GM18868 (cell line): ENCODE measurements around the gene GATAD2B.
A peak's percentile ranks its signal among the peaks of the same experiment; 100 is the strongest.

Experiments used
- ATAC-seq: cut with Tn5 transposase; IDR thresholded peaks from one replicate; pipeline ENCODE4 v1.9.1; 2021; ENCODE audit warnings: mild to moderate bottlenecking, moderate library complexity; ENCODE audit not compliant: unreplicated experiment

Gene GATAD2B

GRCh38 chr1:153799566-153800465 is 123.0 kb downstream of the GATAD2B start:
- ATAC-seq: no peak

- no peak for ATAC-seq
Measured at GRCh38 chr1:153799016-153799415, 123.8 kb downstream of the GATAD2B start.

- no peak for ATAC-seq
Measured at GRCh38 chr1:153798468-153798780, 124.3 kb downstream of the GATAD2B start.

GRCh38 chr1:153796786-153797659 is 125.7 kb downstream of the GATAD2B start:
- ATAC-seq: peak; percentile 65

- ATAC-seq: no peak
Measured at GRCh38 chr1:153795934-153796785, 126.6 kb downstream of the GATAD2B start.

- no peak for ATAC-seq
Measured at GRCh38 chr1:153795330-153795837, 127.4 kb downstream of the GATAD2B start.

- ATAC-seq: no peak
Measured at GRCh38 chr1:153794624-153795329, 128.0 kb downstream of the GATAD2B start.

GRCh38 chr1:153793973-153794615 is 128.7 kb downstream of the GATAD2B start:
- no peak for ATAC-seq

GRCh38 chr1:153793261-153793972 is 129.4 kb downstream of the GATAD2B start:
- ATAC-seq: no peak

- no peak for ATAC-seq
Measured at GRCh38 chr1:153792631-153793041, 130.1 kb downstream of the GATAD2B start.

GRCh38 chr1:153791648-153792253 is 131.0 kb downstream of the GATAD2B start:
- peak; percentile 11 for ATAC-seq

GRCh38 chr1:153790966-153791647 is 131.7 kb downstream of the GATAD2B start:
- peak; percentile 86 for ATAC-seq

- ATAC-seq: peak; percentile 9
Measured at GRCh38 chr1:153790313-153790965, 132.3 kb downstream of the GATAD2B start.

GRCh38 chr1:153789478-153790034 is 133.2 kb downstream of the GATAD2B start:
- ATAC-seq: no peak

- ATAC-seq: no peak
Measured at GRCh38 chr1:153786038-153786790, 136.6 kb downstream of the GATAD2B start.
